ENCODE results near the gene NOPCHAP1. TPM values are rescaled to one million over a fixed set of nuclear protein-coding genes. Genes with fewer than 3 reads are reported as not detected.

Gene NOPCHAP1
- total and polyA plus RNA-seq, 2 donors from 2014 or later: 14.8 to 15.3 TPM

DNA sequence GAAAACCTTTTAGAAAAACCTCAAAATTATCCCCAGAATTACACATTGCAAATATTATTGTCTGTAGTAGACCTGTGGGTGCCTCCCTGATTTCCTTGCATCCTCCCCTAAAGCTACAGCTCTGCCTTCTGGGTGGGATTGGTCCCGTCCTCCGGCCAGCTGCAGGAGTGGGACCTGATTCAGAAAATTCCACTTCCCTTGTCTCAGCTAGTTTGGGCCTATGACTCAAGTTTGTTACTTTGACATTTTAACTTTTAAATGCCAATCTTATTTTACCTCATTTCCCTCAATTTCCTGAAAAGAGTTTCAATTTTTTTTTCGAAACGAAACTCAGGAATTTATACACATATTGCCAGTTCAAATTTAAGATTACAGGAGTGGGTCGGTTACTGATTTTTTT is 14.8 kb upstream of the NOPCHAP1 start:
- no peak for FAIRE-seq

DNA sequence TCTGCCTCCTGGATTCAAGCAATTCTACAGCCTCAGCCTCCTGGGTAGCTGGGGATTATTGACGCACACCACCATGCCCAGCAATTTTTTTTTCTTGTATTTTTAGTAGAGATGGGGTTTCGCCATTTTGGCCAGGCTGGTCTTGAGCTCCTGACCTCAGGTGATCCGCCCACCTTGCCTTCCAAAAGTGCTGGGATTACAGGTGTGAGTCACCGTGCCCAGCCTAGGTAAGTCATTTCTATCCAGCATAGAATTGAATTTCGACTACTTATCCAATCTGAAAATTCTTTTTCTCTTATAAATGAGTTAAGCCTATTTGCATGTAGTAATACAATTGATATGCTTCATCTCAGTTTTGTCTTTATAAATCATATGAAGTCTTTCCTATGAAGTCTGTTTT is 12.9 kb upstream of the NOPCHAP1 start:
- DNase-seq: no peak
- Histone ChIP-seq H3K27me3 (ENCODE audit: control insufficient read depth, insufficient read depth, low read length) (no peaks in the 10 kb centered on the region), H3K36me3 (ENCODE audit: control insufficient read depth in 2 of 3, insufficient read depth in 3 of 3, low read length in 3 of 3) (no peaks in the 10 kb centered on the region), H3K4me1 (ENCODE audit: control insufficient read depth in 2 of 3, insufficient read depth in 2 of 3, low read depth in 1 of 3, low read length in 3 of 3) (no peaks in the 10 kb centered on the region), H3K4me3 (ENCODE audit: low read length in 3 of 3) (no peak overlapping the region), H3K27ac (ENCODE audit: low read depth in 2 of 2, low read length in 2 of 2) (no peak overlapping the region), H3K9me3 (ENCODE audit: control insufficient read depth in 2 of 3, insufficient read depth in 1 of 3, low read length in 3 of 3) (no peaks in the 10 kb centered on the region), H3K9ac (ENCODE audit: low read length in 3 of 3) (no peak overlapping the region)
- TF ChIP-seq, protein P1, sequence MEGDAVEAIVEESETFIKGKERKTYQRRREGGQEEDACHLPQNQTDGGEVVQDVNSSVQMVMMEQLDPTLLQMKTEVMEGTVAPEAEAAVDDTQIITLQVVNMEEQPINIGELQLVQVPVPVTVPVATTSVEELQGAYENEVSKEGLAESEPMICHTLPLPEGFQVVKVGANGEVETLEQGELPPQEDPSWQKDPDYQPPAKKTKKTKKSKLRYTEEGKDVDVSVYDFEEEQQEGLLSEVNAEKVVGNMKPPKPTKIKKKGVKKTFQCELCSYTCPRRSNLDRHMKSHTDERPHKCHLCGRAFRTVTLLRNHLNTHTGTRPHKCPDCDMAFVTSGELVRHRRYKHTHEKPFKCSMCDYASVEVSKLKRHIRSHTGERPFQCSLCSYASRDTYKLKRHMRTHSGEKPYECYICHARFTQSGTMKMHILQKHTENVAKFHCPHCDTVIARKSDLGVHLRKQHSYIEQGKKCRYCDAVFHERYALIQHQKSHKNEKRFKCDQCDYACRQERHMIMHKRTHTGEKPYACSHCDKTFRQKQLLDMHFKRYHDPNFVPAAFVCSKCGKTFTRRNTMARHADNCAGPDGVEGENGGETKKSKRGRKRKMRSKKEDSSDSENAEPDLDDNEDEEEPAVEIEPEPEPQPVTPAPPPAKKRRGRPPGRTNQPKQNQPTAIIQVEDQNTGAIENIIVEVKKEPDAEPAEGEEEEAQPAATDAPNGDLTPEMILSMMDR (IDR thresholded peaks at IDR 0.05; ENCODE audit: borderline replicate concordance, extremely low read depth, insufficient read depth): no peak
- no peak for FAIRE-seq
- intact Hi-C loops (cut with DNase I): no loop called here

More for the DNA sequence above, 14.8 kb upstream of the NOPCHAP1 start:
- Histone ChIP-seq H3K27me3 (ENCODE audit: control insufficient read depth, insufficient read depth, low read length) (no peaks in the 10 kb centered on the region), H3K9ac (ENCODE audit: low read length in 3 of 3) (no peak overlapping the region), H3K27ac (ENCODE audit: low read depth in 2 of 2, low read length in 2 of 2) (no peak overlapping the region), H3K36me3 (ENCODE audit: control insufficient read depth in 2 of 3, insufficient read depth in 3 of 3, low read length in 3 of 3) (no peaks in the 10 kb centered on the region), H3K4me1 (ENCODE audit: control insufficient read depth in 2 of 3, insufficient read depth in 2 of 3, low read depth in 1 of 3, low read length in 3 of 3) (no peaks in the 10 kb centered on the region), H3K9me3 (ENCODE audit: control insufficient read depth in 2 of 3, insufficient read depth in 1 of 3, low read length in 3 of 3) (no peaks in the 10 kb centered on the region), H3K4me3 (ENCODE audit: low read length in 3 of 3) (no peak overlapping the region)
- no peak for DNase-seq
- intact Hi-C loops (cut with DNase I): no loop called here
- TF ChIP-seq, protein P1 (IDR thresholded peaks at IDR 0.05; ENCODE audit: borderline replicate concordance, extremely low read depth, insufficient read depth): no peak

DNA sequence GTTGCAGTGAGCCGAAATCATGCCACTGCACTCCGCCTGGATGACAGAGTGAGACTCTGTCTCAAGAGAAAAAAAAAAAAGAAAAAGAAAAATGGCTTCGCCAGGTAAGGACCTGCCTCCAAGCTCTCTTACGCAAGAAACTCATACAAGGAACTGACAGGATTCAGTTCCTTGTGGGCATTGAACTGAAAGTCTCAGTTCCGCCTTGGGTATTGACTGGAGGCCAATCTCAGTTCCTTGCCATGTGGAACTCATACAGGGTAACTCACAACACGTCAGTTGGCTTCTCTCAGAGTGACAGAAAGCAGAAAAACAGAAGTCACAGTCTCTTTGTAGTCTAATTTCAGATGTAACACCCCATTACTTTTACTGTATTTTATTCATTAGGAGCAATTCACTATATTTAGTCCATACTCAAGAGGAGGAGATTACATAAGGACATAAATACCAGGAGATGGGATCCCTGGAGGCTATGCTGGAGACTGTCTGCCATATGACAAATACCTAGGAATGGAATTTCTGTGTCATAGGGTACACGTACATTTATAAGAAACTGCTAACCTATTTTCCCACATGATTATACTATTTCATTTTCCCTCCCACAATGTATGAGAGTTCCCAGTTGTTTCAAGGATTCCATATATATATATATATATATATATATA is 11.4 kb upstream of the NOPCHAP1 start:
- TF ChIP-seq, protein P1 (IDR thresholded peaks at IDR 0.05; ENCODE audit: borderline replicate concordance, extremely low read depth, insufficient read depth): no peak
- no peak for DNase-seq
- FAIRE-seq: no peak

More for the DNA sequence above, 11.4 kb upstream of the NOPCHAP1 start:
- Histone ChIP-seq H3K9ac (ENCODE audit: low read length in 3 of 3) (no peak overlapping the region), H3K4me1 (ENCODE audit: control insufficient read depth in 2 of 3, insufficient read depth in 2 of 3, low read depth in 1 of 3, low read length in 3 of 3) (no peaks in the 10 kb centered on the region), H3K4me3 (ENCODE audit: low read length in 3 of 3) (no peak overlapping the region), H3K27me3 (ENCODE audit: control insufficient read depth, insufficient read depth, low read length) (no peaks in the 10 kb centered on the region), H3K27ac (ENCODE audit: low read depth in 2 of 2, low read length in 2 of 2) (no peak overlapping the region), H3K9me3 (ENCODE audit: control insufficient read depth in 2 of 3, insufficient read depth in 1 of 3, low read length in 3 of 3) (no peaks in the 10 kb centered on the region), H3K36me3 (ENCODE audit: control insufficient read depth in 2 of 3, insufficient read depth in 3 of 3, low read length in 3 of 3) (no peaks in the 10 kb centered on the region)
- intact Hi-C loops (cut with DNase I): no loop called here

Measured in kidney (tissue), 14 donors.